NCI-H2029 (cell line): ENCODE results near the gene SPATA46.

ENCODE experiments used
- DNase-seq: peaks from one replicate; lab custom pipeline; 2025; lab: John Stamatoyannopoulos, UW

The SPATA46 gene

DNA sequence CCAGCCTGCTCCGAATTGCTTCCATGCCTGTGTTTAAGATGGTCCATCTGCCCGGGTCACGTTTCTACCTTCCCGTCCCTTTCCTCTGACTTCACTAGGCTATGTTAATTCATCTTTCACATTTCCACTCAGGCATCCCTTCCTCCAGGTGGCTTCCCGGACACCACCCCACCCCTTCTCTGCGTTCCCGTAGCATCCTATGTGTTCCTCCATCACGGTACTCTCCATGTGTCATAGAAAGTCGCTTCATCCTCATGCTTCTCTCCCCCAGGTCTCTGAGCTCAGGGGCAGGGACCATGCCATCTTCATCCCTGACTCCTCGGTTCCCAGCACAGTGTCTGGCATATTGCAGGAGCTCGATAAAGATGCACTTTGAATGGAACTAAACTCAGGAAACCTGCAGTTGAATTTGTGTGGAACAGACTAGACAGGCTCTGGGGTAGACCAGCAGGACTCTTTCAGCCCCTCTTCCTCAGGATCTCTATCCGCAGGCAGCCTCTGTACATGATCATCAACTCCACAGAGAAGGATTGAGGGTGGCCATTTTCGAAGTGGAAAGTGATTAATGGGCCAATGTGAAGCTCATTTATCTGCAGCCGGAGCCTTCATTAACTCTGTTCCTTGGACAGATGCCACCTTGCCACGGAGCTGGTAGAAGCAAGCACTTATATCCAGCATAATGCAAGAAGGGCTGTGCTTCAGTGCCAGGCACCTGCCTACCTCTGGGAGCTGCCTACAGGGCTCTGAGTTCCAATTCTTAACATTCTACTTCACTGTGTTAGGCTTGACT lies 13.9 kb upstream of the SPATA46 start:
- peak; percentile 33 for DNase-seq

DNA sequence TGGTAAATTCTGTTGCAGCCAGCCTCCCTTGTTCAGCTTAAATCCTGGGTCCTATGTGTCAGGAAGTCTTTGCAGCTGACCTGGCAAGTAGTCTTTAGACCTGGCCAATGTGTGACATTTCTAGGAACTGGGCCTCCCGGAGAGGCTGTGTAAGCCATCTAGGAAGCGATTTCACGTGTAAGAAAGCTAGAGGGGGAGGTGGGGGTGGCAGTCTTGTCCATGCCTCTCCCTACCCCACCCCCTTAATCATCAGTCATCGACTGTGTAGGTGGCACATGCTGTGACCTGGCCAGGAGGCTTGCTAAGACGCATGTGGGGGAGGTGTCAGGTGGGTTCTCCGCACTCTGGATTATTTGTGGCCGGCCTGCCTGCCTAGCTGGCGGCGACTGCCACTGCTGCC lies 13.3 kb upstream of the SPATA46 start:
- DNase-seq: no peak

DNA sequence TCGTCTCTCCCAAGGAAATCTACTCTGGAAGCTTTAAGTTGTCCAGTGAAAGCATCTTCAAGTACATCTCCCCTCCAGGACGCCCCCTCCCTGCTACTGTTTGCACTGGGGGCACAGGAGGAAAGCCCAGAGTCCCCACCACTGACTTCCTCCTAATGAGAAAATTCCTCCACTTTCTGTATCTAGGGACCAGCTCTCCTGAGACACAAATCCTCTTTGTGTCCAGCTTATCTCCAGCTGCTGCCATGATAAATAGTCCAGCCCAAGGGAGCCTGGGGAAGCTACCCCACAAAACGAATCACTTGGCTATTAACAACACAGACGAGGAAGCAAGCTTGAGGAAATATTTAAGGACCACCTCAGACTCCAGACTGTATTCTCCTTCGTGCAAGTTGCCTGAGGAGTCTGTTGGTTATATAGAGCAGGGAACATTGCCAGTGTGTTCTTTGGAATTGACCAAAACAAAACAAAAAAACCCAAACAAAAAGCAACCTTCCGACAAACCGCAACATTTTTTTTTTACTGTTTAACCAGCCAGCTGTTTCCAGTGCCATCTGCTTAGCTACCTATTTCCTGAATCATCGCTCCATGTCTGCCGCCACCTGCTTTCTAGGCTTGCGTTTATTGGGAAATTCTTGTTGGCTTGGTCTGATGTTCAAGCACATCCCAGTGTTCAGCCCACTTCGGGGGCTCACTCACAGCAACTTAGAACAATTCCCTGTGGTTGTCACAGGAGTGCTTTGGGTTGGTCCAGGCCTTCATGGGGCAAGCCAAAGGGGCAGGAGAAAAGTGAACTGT lies 12.6 kb upstream of the SPATA46 start:
- DNase-seq: peak; percentile 34

GRCh38 chr1:162388615-162389014 lies 12.0 kb upstream of the SPATA46 start:
- DNase-seq: no peak

- DNase-seq: no peak
These were observed 11.5 kb upstream of the SPATA46 start for GRCh38 chr1:162388083-162388594.

DNA sequence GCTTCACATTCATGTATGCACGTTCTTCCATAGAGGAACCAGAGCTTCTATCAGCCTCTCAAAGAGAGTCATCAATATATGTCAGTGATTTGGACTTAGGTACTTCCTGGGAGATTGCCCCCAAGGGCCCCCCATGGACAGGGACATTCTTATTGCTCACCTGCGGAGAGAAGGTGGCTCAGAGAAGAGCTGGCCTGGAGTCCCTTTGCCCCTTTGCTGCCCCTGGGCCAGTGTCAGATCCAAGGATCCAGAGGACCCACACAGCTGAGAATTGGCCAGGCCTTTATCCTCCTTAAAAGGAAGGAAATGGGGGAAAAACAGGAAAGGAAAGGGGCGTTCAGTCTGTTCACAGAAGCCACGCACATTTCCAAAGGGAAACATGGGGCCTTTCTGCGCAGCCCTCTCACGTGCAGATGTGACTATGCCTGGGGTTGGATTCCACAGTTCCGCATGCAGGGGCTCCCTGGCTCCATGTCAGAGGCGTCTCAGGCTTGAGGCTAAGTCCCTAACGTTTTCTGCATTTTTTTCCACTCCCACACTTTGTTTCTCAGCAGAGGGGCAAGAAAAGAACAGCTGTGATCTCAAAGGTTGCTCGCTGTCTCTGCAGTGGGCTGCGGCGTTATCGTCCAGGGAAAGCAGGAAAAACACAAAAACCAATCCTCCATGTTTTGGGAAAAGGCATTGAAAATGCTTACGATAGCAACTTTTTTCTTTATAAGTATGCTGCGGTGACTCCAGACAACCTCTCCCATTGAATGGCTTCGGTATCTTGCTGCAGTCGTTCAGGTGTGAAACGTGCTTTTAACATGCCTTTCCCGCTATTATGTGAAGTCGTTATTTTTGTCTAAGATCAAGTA lies 10.8 kb upstream of the SPATA46 start:
- no peak for DNase-seq

DNA sequence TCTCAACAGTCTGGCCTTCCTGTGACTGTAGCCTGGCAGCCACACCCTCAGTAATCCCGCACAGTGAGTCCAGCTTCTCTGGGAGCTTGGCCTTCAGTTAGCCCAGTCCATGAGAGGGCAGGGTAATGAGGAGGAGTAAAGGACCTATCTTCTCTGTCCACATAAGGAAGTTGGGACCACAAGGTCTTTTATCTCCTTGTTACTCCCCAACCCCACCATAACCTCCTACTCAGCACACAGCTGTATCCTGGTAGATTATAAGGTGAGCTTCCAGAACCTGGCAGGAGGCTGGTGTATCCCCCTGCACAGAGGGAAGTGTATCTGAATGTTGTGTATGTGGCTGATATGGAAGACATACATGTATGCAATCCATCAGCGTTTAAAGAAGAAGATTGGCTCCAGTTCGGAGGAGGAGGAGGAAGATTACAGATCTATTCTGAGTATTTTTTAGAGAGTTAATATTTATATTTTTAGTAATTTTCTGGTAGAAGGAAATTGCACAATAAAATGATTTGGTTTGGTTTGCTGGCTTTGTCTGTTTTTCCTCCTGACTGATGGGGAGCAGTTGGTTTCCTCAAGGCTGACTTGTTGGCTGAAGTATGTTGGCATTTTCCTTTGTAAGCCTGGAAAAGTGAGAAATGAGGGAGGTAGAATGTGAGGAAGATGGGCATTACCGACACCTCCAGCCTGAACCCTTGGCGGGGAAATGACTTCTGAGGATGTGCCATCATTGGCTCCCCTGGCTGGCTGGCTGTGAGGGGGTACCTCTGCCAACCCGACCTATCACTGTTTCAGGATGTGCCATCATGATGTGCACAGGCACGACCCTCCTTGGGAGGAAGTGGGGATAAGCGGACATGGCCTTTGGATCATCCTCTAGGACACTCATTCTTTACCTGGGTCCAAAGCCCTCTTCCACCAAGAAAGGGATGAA lies 9.9 kb upstream of the SPATA46 start:
- DNase-seq: no peak

- DNase-seq: no peak
These were observed 9.0 kb upstream of the SPATA46 start for GRCh38 chr1:162385702-162386101.

- DNase-seq: no peak
These were observed 8.6 kb upstream of the SPATA46 start for GRCh38 chr1:162385280-162385623.

- DNase-seq: no peak
These were observed 8.1 kb upstream of the SPATA46 start for GRCh38 chr1:162384601-162385279.

DNA sequence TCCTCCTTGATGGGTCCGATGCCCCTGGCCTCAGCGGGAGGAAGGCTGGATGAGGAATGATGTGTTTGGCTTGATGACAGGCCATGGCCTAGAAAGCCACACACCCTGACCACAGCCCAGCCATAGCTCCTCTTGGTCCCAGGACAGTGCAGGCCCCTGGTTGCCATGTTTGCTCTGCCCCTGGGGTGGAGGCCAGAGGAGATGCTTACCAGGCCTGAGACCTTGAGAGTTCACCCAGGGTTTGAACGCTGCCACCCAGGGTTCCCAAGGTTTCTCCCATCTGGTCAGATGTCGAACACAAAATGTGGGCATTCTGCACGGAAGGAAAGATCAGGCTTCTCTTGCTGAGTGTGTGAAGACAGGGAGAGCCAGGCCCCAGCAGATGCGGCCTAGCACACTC lies 7.5 kb upstream of the SPATA46 start:
- no peak for DNase-seq

DNA sequence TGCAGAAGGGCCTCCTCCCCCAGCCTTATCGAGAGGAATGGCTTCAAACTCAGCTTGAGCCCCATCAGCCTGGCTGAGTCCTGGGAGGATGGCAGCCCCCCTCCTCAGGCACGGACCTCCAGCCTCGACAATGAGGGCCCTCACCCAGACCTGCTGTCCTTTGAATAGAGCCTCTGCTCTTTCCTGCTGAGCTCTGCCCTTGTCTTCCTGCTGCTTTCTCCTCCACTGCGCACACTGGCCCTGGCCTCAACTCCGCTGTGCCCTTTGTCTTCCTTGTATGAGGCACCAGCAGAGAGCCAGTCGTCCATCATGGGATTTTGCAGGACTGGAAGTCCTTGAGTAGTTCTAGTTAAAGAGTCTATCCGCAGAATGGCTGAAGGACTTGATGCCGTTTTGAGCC lies 6.9 kb upstream of the SPATA46 start:
- no peak for DNase-seq

GRCh38 chr1:162383091-162383490 lies 6.4 kb upstream of the SPATA46 start:
- DNase-seq: no peak

GRCh38 chr1:162381941-162382750 lies 5.5 kb upstream of the SPATA46 start:
- no peak for DNase-seq

DNA sequence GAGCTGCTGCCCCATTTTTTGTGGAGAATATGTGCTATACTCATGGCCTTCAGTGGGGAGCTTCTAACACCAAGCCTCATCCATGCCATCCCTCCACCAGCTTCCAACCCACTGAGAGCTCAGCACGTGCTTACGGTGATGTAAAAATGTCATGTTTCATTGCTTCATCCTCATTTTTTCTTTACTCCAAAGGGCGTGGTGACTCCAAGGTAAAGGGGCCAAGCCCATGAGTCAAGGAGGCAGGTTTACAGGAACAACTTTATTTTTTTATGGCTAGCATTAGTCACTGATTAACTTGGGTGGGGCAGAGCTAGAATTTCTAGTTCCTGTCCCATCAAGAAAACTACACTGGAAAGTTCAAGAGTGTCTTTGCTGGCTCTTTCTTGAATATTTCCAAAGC lies 4.7 kb upstream of the SPATA46 start, which contains the start of gene C1orf226:
C1orf226 (plus strand) TSS at position 346 of the 400 bp plus-strand sequence. CDS start 174 bp downstream, outside the sequence.
- DNase-seq: no peak

DNA sequence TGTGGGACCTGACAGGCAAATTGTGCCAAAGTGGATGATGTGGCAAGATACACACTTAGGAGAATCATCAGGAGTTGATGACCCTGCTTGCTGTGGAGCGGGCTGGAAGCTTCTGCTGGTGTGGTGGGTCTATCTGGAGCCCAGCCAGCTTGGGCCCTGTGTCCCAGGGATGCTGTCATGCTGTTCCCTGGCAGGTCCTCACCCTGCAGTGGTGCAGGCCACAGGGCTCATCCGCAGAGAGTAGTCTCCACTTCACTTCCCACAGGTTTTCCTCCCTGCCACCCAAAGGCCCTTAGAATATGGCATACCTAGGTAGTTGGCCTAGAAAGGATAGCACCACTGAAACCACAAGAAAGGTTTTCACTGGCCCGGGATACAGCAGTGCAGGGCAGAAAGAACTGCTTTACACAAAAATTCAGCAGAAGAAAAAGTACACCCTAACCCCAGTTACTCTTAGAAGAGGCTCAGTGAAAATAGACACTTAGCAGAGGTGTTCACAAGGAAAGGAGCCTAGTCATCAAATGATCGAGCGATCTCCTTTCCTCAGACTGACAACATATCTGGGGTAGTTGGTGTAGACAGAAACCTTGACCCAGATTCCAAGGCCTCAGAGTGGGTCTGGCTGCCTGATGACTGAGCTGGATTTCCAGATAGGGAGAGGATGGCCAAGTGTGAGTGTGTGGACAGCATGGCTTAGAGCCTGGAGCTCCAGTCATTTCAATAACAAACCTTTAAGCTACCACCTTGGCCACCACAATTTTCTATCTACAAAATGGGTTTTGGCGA lies 3.6 kb upstream of the SPATA46 start:
- DNase-seq: no peak

- DNase-seq: no peak
These were observed 1.2 kb downstream of the SPATA46 start for GRCh38 chr1:162375463-162375862.

GRCh38 chr1:162374406-162374805 lies 2.2 kb downstream of the SPATA46 start:
- DNase-seq: no peak
